Smooth muscle cell of the brain vasculature (primary cell): ENCODE data around the gene SS18L1.
"Not testable (repeated sequence)": the region's sequence is repeated elsewhere in the genome, so short reads cannot be mapped to it uniquely, and the experiment has no call there.

Source experiments
- DNase-seq: peaks from one replicate; pipeline ENCODE4 v3.0.0-alpha.2; 2012; ENCODE audit warnings: low read depth, low spot score

Gene SS18L1

GRCh38 chr20:62143081-62143956 is at the start of gene SS18L1, which contains the start of gene PSMA7:
SS18L1 (plus strand) TSS chr20:62143769; CDS start chr20:62143821, 52 bp downstream.
PSMA7 (minus strand) TSS chr20:62143394; CDS start chr20:62143303, 91 bp downstream.
- peak; percentile 54 for DNase-seq

- DNase-seq = no peak
Measured at GRCh38 chr20:62096421-62097380, 46.9 kb upstream of the SS18L1 start.

DNA sequence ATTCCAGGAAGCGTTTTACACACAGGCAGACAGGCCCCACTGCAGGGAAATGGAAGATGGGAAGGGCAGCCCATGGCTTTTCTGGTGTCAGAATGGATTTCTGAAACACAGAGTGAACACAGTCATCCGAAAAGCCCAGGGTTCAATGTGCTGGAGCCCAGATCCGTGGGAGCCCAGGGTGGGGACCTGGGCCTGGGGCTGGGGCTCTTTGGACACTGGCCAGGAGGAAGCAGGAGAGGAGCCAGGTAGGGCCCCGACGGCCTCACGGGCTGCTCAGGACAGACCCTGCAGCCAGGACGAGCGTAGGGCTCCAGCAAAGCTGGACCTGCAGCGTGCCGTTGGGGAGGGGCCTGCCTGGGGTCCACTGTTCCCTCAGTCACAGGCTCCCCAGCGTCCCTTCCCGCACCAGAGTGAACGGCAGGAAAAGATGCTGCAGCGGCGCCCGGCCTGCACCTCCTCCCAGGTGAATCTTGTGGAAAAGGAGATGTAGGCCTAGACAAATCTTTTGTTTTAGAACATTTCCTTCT is 45.6 kb upstream of the SS18L1 start:
- no peak for DNase-seq

GRCh38 chr20:62101078-62101477 is 42.5 kb upstream of the SS18L1 start:
- DNase-seq = no peak

GRCh38 chr20:62103508-62104233 is 39.9 kb upstream of the SS18L1 start:
- DNase-seq = no peak

GRCh38 chr20:62104234-62104789 is 39.3 kb upstream of the SS18L1 start:
- DNase-seq = no peak

DNA sequence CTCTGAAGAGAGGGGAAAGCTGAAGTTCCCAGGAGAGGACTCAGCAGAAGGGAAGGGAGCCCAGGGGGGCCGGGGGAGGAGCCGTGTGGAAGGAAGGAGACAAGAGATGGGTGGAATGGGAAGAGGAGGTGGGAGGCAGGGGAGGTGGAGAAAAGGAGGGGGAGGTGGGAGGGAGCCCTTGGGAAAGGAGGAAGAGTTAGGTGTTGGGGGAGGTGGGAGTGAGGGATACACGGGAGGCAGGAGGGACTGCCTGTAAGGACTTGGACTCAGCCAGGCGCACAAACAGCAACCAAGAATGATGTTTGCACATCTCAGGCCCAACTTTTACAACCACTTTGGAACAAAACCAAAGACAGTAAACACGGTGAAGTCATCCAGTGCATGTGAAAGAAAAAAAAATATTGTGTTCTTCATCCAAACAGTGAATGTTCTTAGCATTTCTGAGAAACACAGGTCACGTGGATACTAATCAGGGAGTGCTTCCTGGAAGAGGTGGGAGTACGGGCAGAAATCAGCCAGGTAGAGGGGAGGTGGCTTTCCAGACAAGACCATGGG is 38.7 kb upstream of the SS18L1 start:
- no peak for DNase-seq

GRCh38 chr20:62105592-62105991 is 38.0 kb upstream of the SS18L1 start:
- DNase-seq = no peak

GRCh38 chr20:62111148-62111547 is 32.4 kb upstream of the SS18L1 start:
- DNase-seq = no peak

DNA sequence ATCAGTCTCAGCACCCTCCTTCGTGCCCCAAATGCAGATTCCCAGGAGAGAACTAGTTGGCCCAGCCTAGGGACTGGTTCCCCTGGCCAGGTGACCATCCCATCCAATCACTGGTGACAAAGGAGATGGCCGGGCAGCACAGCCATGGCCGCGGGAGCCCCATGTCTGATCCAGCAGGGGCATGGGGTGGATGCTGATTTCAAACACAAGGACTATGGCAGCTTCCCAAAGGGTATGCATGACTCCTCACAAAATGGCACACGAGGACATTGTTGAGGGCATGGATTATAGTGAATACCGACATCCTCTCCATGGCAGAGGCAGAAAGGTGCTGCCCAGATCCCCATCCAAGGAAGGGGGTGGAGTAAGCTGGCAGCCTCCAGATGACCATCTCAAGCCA is 31.2 kb upstream of the SS18L1 start:
- DNase-seq = no peak

DNA sequence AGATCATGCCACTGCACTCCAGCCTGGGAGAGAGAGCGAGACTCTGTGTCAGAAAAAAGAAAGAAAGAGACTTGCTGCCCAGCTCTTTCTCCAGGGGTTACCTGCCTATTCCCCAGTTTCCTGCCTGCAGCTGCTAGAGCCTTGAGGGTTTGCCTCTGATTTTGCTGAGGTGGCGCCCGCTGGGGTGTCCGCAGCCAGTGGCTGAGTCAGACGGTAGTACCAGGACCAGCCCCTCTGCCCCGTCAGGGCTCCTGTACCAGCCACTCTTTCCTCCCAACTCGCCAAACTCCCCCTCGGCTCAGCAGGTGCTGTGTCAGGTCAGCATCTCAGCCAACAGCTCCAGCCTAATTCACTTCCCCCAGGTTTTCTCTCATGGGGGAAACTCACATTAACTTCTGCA is 28.7 kb upstream of the SS18L1 start:
- DNase-seq = no peak

- DNase-seq = not testable (repeated sequence)
Measured at GRCh38 chr20:62115800-62116407, 27.7 kb upstream of the SS18L1 start.

- no peak for DNase-seq
Measured at GRCh38 chr20:62116558-62117361, 26.8 kb upstream of the SS18L1 start.

GRCh38 chr20:62117362-62117646 is 26.3 kb upstream of the SS18L1 start:
- DNase-seq = no peak

- DNase-seq = no peak
Measured at GRCh38 chr20:62117658-62118057, 25.9 kb upstream of the SS18L1 start.

- no peak for DNase-seq
Measured at GRCh38 chr20:62118113-62119043, 25.2 kb upstream of the SS18L1 start.

DNA sequence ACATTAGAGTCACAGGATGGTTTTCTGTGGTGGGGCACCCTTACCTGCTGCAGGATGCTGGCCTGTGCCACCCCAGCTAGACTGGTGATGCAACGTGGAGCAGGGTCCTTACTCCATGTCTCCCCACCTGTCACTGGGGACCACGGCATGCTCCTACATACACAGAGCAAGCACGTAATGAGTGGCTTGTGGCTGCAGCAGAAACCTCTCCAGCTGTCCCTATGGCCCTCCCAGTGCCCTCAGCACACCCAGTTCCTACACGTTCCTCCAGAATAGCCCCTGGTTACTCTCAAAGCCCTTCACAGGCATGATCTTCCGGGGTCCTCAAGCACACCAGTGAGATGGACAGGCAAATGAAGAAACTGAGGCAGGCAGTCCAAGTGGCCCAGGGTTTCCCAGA is 24.5 kb upstream of the SS18L1 start:
- DNase-seq = no peak

- no peak for DNase-seq
Measured at GRCh38 chr20:62119591-62120364, 23.8 kb upstream of the SS18L1 start.
